Midbrain (tissue), 1 donor: ENCODE measurements around the gene RAPGEF2.
"Not testable (repeated sequence)": the region's sequence is repeated elsewhere in the genome, so short reads cannot be mapped to it uniquely, and the experiment has no call there.

Experiments used
- DNase-seq: peaks from one replicate; lab custom pipeline; 2025; lab: John Stamatoyannopoulos, UW

The RAPGEF2 gene

GRCh38 chr4:159369256-159369655 is 266.4 kb downstream of the RAPGEF2 start:
- DNase-seq, result no peak

- no peak for DNase-seq
Observed at GRCh38 chr4:159370286-159370685, 267.4 kb downstream of the RAPGEF2 start.

GRCh38 chr4:159374749-159375530 is 272.1 kb downstream of the RAPGEF2 start:
- no peak for DNase-seq

- no peak for DNase-seq
Observed at GRCh38 chr4:159376289-159376688, 273.4 kb downstream of the RAPGEF2 start.

- no peak for DNase-seq
Observed at GRCh38 chr4:159378056-159378616, 275.3 kb downstream of the RAPGEF2 start.

GRCh38 chr4:159379064-159379463 is 276.2 kb downstream of the RAPGEF2 start:
- DNase-seq, result not testable (repeated sequence)

- DNase-seq, result no peak
Observed at GRCh38 chr4:159379836-159380235, 277.0 kb downstream of the RAPGEF2 start.

GRCh38 chr4:159382856-159383561 is 280.1 kb downstream of the RAPGEF2 start:
- DNase-seq, result no peak

GRCh38 chr4:159383562-159383931 is 280.7 kb downstream of the RAPGEF2 start:
- no peak for DNase-seq

GRCh38 chr4:159384017-159384416 is 281.1 kb downstream of the RAPGEF2 start:
- no peak for DNase-seq

GRCh38 chr4:159384632-159385031 is 281.8 kb downstream of the RAPGEF2 start:
- DNase-seq, result no peak

GRCh38 chr4:159386620-159387019 is 283.7 kb downstream of the RAPGEF2 start:
- no peak for DNase-seq

- no peak for DNase-seq
Observed at GRCh38 chr4:159389756-159390155, 286.9 kb downstream of the RAPGEF2 start.

- no peak for DNase-seq
Observed at GRCh38 chr4:159390648-159391047, 287.8 kb downstream of the RAPGEF2 start.

GRCh38 chr4:159395693-159396092 is 292.8 kb downstream of the RAPGEF2 start:
- no peak for DNase-seq

GRCh38 chr4:159396151-159396550 is 293.3 kb downstream of the RAPGEF2 start:
- no peak for DNase-seq

- no peak for DNase-seq
Observed at GRCh38 chr4:159398236-159398638, 295.4 kb downstream of the RAPGEF2 start.

- DNase-seq, result no peak
Observed at GRCh38 chr4:159400558-159401225, 297.8 kb downstream of the RAPGEF2 start.

- DNase-seq, result no peak
Observed at GRCh38 chr4:159401226-159401712, 298.4 kb downstream of the RAPGEF2 start.

- DNase-seq, result no peak
Observed at GRCh38 chr4:159401791-159402380, 299.0 kb downstream of the RAPGEF2 start.
